A549 treated with GW870086 at 1 μM for 4 hours (cell line): ENCODE results near the gene TRABD2A. TPM values are rescaled to one million over a fixed set of nuclear protein-coding genes. Genes with fewer than 3 reads are reported as not detected.

Source experiments
- total RNA-seq: library from RNA; stranded (reverse); fragments of 200-300 nt; extraction: Qiagen RNA extraction; gene quantifications from 5 replicates; pipeline ENCODE4 v1.2.3, GENCODE V29; 2022; ENCODE audit warnings: low read depth

TRABD2A gene
- total RNA-seq = 8.4 to 13.6 TPM (median 13.4 TPM) in 5 replicates

GRCh38 chr2:84880645-84881521 lies at the start of gene TRABD2A:
TRABD2A (minus strand) TSS chr2:84881084; CDS start chr2:84881039, 45 bp downstream.

GRCh38 chr2:84905181-84906107 lies 24.6 kb upstream of the TRABD2A start, which contains the start of gene TMSB10:
TMSB10 (plus strand) TSS chr2:84905656.

Other genes starting within 250 kb of the TRABD2A start
- 9,260 to 10,639 TPM (median 9,394 TPM) in 5 replicates for gene TMSB10, start 24.6 kb upstream of the TRABD2A start, total RNA-seq
- gene KCMF1, start 90.1 kb upstream of the TRABD2A start, total RNA-seq = 96.4 to 117 TPM (median 106 TPM) in 5 replicates